Measurements from ENCODE around the gene LGALS7B. TPM values are rescaled to one million over a fixed set of nuclear protein-coding genes. Genes with fewer than 3 reads are reported as not detected.
A peak's percentile ranks its signal among the peaks of the same experiment; 100 is the strongest.

LGALS7B gene
- total and polyA plus RNA-seq, 2 of the 8 experiments (the other 6 are each of a cell fraction or from before 2014, with no cell fraction given): 3.6 TPM; not detected in 1

DNA sequence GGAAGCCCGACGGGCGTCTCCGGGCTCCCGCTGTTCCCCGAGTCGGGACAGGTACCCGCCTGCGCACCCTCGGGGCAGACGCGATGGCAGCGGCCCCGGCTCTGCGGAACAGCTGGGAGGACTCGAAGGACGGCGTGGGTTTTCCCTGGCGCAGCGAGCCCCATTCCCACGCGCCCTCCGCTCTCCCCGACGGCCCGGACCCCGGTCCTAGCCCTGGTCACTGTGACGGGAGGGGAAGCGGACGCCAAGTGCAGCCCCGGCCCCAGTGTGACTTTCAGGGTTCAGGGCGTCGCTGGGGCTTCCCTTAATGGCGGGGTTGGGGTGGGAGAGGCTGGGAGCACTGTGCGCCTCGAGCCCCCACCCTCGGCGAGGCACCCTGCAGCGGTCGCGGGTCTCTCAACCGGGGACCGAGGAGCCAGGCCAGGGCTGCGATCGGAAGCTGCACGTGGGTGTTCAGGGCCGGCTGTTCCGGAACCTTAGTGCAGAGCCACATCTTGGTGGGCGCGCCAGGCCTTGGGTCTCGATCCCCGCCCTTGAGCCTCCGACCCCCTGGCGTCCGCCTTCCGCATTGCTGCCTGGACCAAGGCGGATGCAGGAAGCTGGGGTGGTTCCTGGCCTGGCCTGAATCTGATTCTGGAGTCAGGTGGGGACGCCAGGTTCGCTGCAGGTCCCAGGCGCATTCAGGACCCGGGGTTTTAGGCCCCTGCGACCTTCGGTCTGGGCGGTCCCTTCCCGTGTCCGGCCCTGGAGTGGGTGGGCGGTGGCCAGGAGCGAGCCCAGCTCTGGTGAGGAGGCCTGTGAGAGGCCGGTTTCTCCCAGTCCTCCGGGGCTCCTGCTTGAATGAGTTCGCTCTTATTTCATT, 3.5 kb downstream of the LGALS7B start (continued):
- TF ChIP-seq RAD21 (IDR thresholded peaks at IDR 0.05 in 1 of 2, conservative IDR thresholded peaks at IDR 0.05 in 1 of 2; ENCODE audit: low read depth in 2 of 2, low read length in 2 of 2) (peak; percentile 24 to 49; a peak in 3 of 4 replicates), EGR1 (IDR thresholded peaks at IDR 0.05; ENCODE audit: borderline replicate concordance, low read depth, low read length) (0 out of 2 replicates have a peak, but pooled peaks have one; percentile 34), KDM1A (IDR thresholded peaks at IDR 0.05; ENCODE audit: borderline replicate concordance, low read length) (no peak), TAF1 (IDR thresholded peaks at IDR 0.05; ENCODE audit: low read depth, low read length) (peak; percentile 28), NRF1 (IDR thresholded peaks at IDR 0.05; ENCODE audit: low read depth, low read length) (no peak), CTBP2 (IDR thresholded peaks at IDR 0.05; ENCODE audit: borderline replicate concordance, insufficient read depth, insufficient read length, low read length) (no peak), E2F6 (IDR thresholded peaks at IDR 0.05) (peak; percentile 23; the same call in 1 of the 2 replicates)
